Pancreas (tissue), 10 donors: Measurements from ENCODE around the gene EVA1C. TPM values are rescaled to one million over a fixed set of nuclear protein-coding genes. Genes with fewer than 3 reads are reported as not detected.

Experiments used
- ATAC-seq, 4 donors: fragments of 200-7000 bp; cut with Tn5 transposase; one replicate each; pipeline versions ENCODE4 v1.8.0 to v1.9.1; 2020; ENCODE audit warnings: mild to moderate bottlenecking in 4 of 4, moderate library complexity in 4 of 4
- DNase-seq, 6 donors: peaks; one replicate each; pipeline ENCODE4 v3.0.0-alpha.2; 2020
- FAIRE-seq: peaks from 2 replicates; lab custom pipeline; 2012; peaks lifted over from hg19 to GRCh38; lab: Jason Lieb, UNC
- H3K27ac ChIP-seq, 4 donors: fragments of 200-600 bp; sonication (generic); 1 replicate in 3 of 4; 2 replicates in 1 of 4; pipeline versions ENCODE4 v1.5.0 to v1.8.0; 2020
- H3K27me3 ChIP-seq, 4 donors: fragments of 200-600 bp; one replicate each; pipeline ENCODE4 v1.8.0; 2021
- H3K36me3 ChIP-seq, 3 donors: fragments of 200-600 bp; sonication (generic) in 1 of 3; one replicate each; pipeline versions ENCODE4 v1.5.0 to v1.8.0; 2020 to 2021
- H3K4me1 ChIP-seq, 3 donors: fragments of 200-600 bp; one replicate each; pipeline ENCODE4 v1.8.0; 2021
- H3K4me3 ChIP-seq, 4 donors: fragments of 200-600 bp; sonication (generic) in 2 of 4; one replicate each; pipeline versions ENCODE4 v1.5.0 to v1.8.0; 2020 to 2021
- H3K9me3 ChIP-seq, 4 donors: fragments of 200-600 bp; one replicate each; pipeline ENCODE4 v1.8.0; 2021
- WGBS, 2 donors: extraction: QIAGEN DNeasy Blood & Tissue Kit; methylation state at CpG; one replicate each; pipeline ENCODE4 v1.1.7; 2013; 5-methylcytosine and 5-hydroxymethylcytosine counted together
- intact Hi-C, 3 donors: fragments of 100-400 bp; cut with DNase I; formaldehyde crosslinking; loops; one replicate each; pipeline versions ENCODE4 v1.11.1 to v1.14.2; 2022
- polyA plus RNA-seq, 2 donors: library from polyadenylated mRNA; stranded (reverse); fragments of 200-250 nt; gene quantifications; one replicate each; pipeline ENCODE4 v1.2.3, GENCODE V29; 2013
- total RNA-seq, 6 donors: library from RNA; stranded (reverse); fragmentation: NEBNext Ultra II Directional in 4 of 6; extraction: Animal tissue kit (Norgen Biotek cat#: 25700) in 4 of 6; gene quantifications; one replicate each; pipeline versions ENCODE4 v1.2.1 to v1.2.4, GENCODE V29; 2021 to 2023
- TF ChIP-seq, protein P1 (sequence below), 4 donors: fragments of 200-600 bp; sonication (generic) in 3 of 4; IDR thresholded peaks; one replicate each; pipeline versions ENCODE4 v1.5.0 to v1.8.0; 2021; ENCODE audit warnings: antibody characterized with exemption in 4 of 4
- donor health status: healthy with polysubstance abuse.
- donor health status: DM: no; HTN: no; CAD: no; lungs with moderate emphysema.
- donor health status: DM: no; HTN: no; CAD: no.
- donor health status: control.
- donor health status: control.
- donor health status: Bipolar disorder and iron deficiency.
- donor health status: DM: yes; HTN: yes; CAD: no.
- donor health status: DM: no; HTN: no; CAD: no.
- donor health status: DM: no; HTN: no; CAD: no.
- donor health status: DM: yes; HTN: yes; CAD: no.

EVA1C gene
- total and polyA plus RNA-seq, 8 donors: 7.9 to 35.9 (median 11.6) TPM

GRCh38 chr21:32467291-32467690 is 54.8 kb downstream of the EVA1C start:
- FAIRE-seq (no peak), ATAC-seq (no peak), DNase-seq (no peak)
- TF ChIP-seq, protein P1, sequence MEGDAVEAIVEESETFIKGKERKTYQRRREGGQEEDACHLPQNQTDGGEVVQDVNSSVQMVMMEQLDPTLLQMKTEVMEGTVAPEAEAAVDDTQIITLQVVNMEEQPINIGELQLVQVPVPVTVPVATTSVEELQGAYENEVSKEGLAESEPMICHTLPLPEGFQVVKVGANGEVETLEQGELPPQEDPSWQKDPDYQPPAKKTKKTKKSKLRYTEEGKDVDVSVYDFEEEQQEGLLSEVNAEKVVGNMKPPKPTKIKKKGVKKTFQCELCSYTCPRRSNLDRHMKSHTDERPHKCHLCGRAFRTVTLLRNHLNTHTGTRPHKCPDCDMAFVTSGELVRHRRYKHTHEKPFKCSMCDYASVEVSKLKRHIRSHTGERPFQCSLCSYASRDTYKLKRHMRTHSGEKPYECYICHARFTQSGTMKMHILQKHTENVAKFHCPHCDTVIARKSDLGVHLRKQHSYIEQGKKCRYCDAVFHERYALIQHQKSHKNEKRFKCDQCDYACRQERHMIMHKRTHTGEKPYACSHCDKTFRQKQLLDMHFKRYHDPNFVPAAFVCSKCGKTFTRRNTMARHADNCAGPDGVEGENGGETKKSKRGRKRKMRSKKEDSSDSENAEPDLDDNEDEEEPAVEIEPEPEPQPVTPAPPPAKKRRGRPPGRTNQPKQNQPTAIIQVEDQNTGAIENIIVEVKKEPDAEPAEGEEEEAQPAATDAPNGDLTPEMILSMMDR (IDR thresholded peaks at IDR 0.05): no peak
- 86 to 92% methylated on average over 4 of the region's 4 CpGs for WGBS, 2 donors
- no peaks in the 10 kb centered on the region for H3K9me3 ChIP-seq
- peaks cover 0 to 2% (median 0%) of the 10 kb centered on the region in 3 donors for H3K4me1 ChIP-seq
- no peaks in the 10 kb centered on the region for H3K27me3 ChIP-seq
- no peak overlapping the region for H3K27ac ChIP-seq
- intact Hi-C loops: no loop called here
- no peak overlapping the region for H3K4me3 ChIP-seq
- peaks cover 0 to 7% (median 0%) of the 10 kb centered on the region in 3 donors for H3K36me3 ChIP-seq

- DNase-seq (no peak), ATAC-seq (no peak), FAIRE-seq (no peak)
- intact Hi-C loops: no loop called here
- TF ChIP-seq, protein P1 (IDR thresholded peaks at IDR 0.05): no peak
- H3K4me3 ChIP-seq: no peak overlapping the region
- no peaks in the 10 kb centered on the region for H3K27me3 ChIP-seq
- peaks cover 0 to 7% (median 0%) of the 10 kb centered on the region in 3 donors for H3K36me3 ChIP-seq
- H3K9me3 ChIP-seq: no peaks in the 10 kb centered on the region
- H3K27ac ChIP-seq: no peak overlapping the region
- 81 to 82% methylated on average over 6 of the region's 6 CpGs for WGBS, 2 donors
- H3K4me1 ChIP-seq: peaks cover 0 to under 1% (median 0%) of the 10 kb centered on the region in 3 donors
Observed at GRCh38 chr21:32468681-32469111, 56.2 kb downstream of the EVA1C start.

GRCh38 chr21:32469628-32470027 is 57.1 kb downstream of the EVA1C start:
- H3K4me3 ChIP-seq: no peak overlapping the region
- H3K36me3 ChIP-seq: peaks cover 0 to 7% (median 0%) of the 10 kb centered on the region in 3 donors
- intact Hi-C loops: no loop called here
- no peak overlapping the region for H3K27ac ChIP-seq
- no peaks in the 10 kb centered on the region for H3K27me3 ChIP-seq
- DNase-seq (no peak), ATAC-seq (no peak), FAIRE-seq (no peak)
- peaks cover 0 to 3% (median 2%) of the 10 kb centered on the region in 3 donors for H3K4me1 ChIP-seq
- TF ChIP-seq, protein P1 (IDR thresholded peaks at IDR 0.05): no peak
- no peaks in the 10 kb centered on the region for H3K9me3 ChIP-seq
- 86 to 87% methylated on average over 5 of the region's 5 CpGs for WGBS, 2 donors

- WGBS, 2 donors: 88 to 92% methylated on average over 9 of the region's 9 CpGs
- Histone ChIP-seq H3K27me3 (no peaks in the 10 kb centered on the region), H3K27ac (no peak overlapping the region), H3K36me3 (peaks cover 0 to 7% (median 0%) of the 10 kb centered on the region in 3 donors), H3K4me1 (peaks cover 0 to 6% (median 5%) of the 10 kb centered on the region in 3 donors), H3K9me3 (no peaks in the 10 kb centered on the region), H3K4me3 (no peak overlapping the region)
- ATAC-seq (no peak), FAIRE-seq (no peak), DNase-seq (no peak)
- intact Hi-C loops: no loop called here
- TF ChIP-seq, protein P1 (IDR thresholded peaks at IDR 0.05): no peak
Observed at GRCh38 chr21:32470206-32470605, 57.7 kb downstream of the EVA1C start.
